Uterus (tissue), 4 donors: ENCODE data around the gene EPB41. TPM values are rescaled to one million over a fixed set of nuclear protein-coding genes. Genes with fewer than 3 reads are reported as not detected.

Source experiments
- DNase-seq, 2 donors: peaks; one replicate each; pipeline ENCODE4 v3.0.0-alpha.2; 2019 to 2020
- H3K27ac ChIP-seq, 2 donors: fragments of 200-600 bp; sonication (generic); 1 replicate in 1 of 2; 2 replicates in 1 of 2; pipeline ENCODE4 v1.5.1; 2016 to 2018
- H3K27me3 ChIP-seq, 2 donors: fragments of 200-600 bp; sonication (generic); one replicate each; pipeline ENCODE4 v1.5.1; 2018 to 2019; ENCODE audit warnings: control low read depth in 1 of 2
- H3K36me3 ChIP-seq, 2 donors: fragments of 200-600 bp; sonication (generic); one replicate each; pipeline ENCODE4 v1.5.1; 2019; ENCODE audit warnings: control low read depth in 1 of 2
- H3K4me1 ChIP-seq, 2 donors: fragments of 200-600 bp; sonication (generic); one replicate each; pipeline ENCODE4 v1.5.1; 2018 to 2019; ENCODE audit warnings: control low read depth in 1 of 2
- H3K4me3 ChIP-seq, 2 donors: fragments of 200-600 bp; sonication (generic); 1 replicate in 1 of 2; 2 replicates in 1 of 2; pipeline ENCODE4 v1.5.1; 2018 to 2019; ENCODE audit warnings: mild to moderate bottlenecking in 1 of 2
- H3K9me3 ChIP-seq, 2 donors: fragments of 200-600 bp; sonication (generic); one replicate each; pipeline ENCODE4 v1.5.1; 2019; ENCODE audit warnings: control low read depth in 1 of 2
- POLR2A ChIP-seq, 2 donors: fragments of 450-650 bp; IDR thresholded peaks; one replicate each; pipeline ENCODE4 v1.6.1; 2016; ENCODE audit warnings: antibody characterized with exemption in 2 of 2, mild to moderate bottlenecking in 1 of 2, moderate library complexity in 1 of 2
- intact Hi-C: fragments of 100-400 bp; cut with DNase I; formaldehyde crosslinking; loops from one replicate; pipeline ENCODE4 v1.15.1; 2023; ENCODE audit warnings: low total_unique reads
- total RNA-seq, 4 donors: library from RNA; depleted of rRNA in 3 of 4; stranded (reverse); fragments of >200 nt in 3 of 4; gene quantifications; one replicate each; pipeline versions ENCODE4 v1.1.0 to v1.2.4, GENCODE V29; 2014 to 2023
- TF ChIP-seq, protein P1 (sequence below), 4 experiments: fragments of 200-600 bp in 2 of 4; fragments of 450-650 bp in 2 of 4; sonication (generic) in 2 of 4; IDR thresholded peaks; one replicate each; pipeline ENCODE4 v1.5.1; 2016 to 2019; ENCODE audit warnings: antibody characterized with exemption in 4 of 4, mild to moderate bottlenecking in 2 of 4, moderate library complexity in 1 of 4
- donor health status: DM: yes; HTN: yes; CAD: no.

EPB41 gene
- 1,000 to 10,000 TPM in 1 of 4 donors, 10 to 100 TPM in 3; 16.2 to 1,146 (median 45.4) TPM for total RNA-seq

GRCh38 chr1:28914228-28915030 is at the start of gene EPB41:
TSS of gene EPB41 (plus strand) at chr1:28914569. CDS start at chr1:28987438, 72,869 bp downstream.
- Histone ChIP-seq H3K4me1 (no peaks in the 10 kb centered on the region), H3K36me3 (no peaks in the 10 kb centered on the region), H3K27me3 (no peaks in the 10 kb centered on the region), H3K4me3 (peak within 1 kb of the TSS; percentile 36 to 83), H3K9me3 (no peaks in the 10 kb centered on the region), H3K27ac (peak within 1 kb of the TSS; percentile 72 to 80)
- TF ChIP-seq, protein P1, sequence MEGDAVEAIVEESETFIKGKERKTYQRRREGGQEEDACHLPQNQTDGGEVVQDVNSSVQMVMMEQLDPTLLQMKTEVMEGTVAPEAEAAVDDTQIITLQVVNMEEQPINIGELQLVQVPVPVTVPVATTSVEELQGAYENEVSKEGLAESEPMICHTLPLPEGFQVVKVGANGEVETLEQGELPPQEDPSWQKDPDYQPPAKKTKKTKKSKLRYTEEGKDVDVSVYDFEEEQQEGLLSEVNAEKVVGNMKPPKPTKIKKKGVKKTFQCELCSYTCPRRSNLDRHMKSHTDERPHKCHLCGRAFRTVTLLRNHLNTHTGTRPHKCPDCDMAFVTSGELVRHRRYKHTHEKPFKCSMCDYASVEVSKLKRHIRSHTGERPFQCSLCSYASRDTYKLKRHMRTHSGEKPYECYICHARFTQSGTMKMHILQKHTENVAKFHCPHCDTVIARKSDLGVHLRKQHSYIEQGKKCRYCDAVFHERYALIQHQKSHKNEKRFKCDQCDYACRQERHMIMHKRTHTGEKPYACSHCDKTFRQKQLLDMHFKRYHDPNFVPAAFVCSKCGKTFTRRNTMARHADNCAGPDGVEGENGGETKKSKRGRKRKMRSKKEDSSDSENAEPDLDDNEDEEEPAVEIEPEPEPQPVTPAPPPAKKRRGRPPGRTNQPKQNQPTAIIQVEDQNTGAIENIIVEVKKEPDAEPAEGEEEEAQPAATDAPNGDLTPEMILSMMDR (IDR thresholded peaks at IDR 0.05): peak in 2 of 4 experiments; percentile 7
- TF ChIP-seq POLR2A (IDR thresholded peaks at IDR 0.05): peak; percentile 76 to 80
- intact Hi-C loops: no loop called here
- DNase-seq: peak; percentile 90 to 92

DNA sequence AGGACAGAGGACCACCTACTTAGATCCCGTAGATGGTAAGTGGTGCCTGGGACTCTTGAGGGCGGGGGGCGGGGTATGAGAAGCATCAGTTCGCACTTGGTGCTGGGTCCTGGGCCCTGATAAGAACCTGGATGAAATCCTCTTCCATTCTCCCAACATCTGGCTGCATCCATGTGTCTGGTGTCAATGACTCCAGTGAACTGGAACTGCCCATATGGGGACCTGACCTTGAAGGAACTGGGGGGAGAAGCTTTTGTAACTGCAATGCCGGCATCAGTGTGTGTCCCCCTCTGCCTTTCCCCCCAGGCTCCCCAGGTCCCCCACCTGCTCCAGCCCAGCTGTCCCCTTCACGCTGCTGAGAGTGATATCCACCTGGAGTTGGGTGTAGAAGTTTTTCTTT is 49.7 kb upstream of the EPB41 start:
- no peak for DNase-seq
- no peaks in the 10 kb centered on the region for H3K27me3 ChIP-seq
- H3K36me3 ChIP-seq: no peaks in the 10 kb centered on the region
- H3K4me3 ChIP-seq: no peak overlapping the region
- H3K4me1 ChIP-seq: no peaks in the 10 kb centered on the region
- intact Hi-C loops: loop anchor here (5.0 kb wide), 1 partner anchor 77 kb away; no protein-coding TSS in a partner anchor
- TF ChIP-seq POLR2A (IDR thresholded peaks at IDR 0.05): no peak
- TF ChIP-seq, protein P1 (IDR thresholded peaks at IDR 0.05): no peak
- no peak overlapping the region for H3K27ac ChIP-seq
- no peaks in the 10 kb centered on the region for H3K9me3 ChIP-seq

DNA sequence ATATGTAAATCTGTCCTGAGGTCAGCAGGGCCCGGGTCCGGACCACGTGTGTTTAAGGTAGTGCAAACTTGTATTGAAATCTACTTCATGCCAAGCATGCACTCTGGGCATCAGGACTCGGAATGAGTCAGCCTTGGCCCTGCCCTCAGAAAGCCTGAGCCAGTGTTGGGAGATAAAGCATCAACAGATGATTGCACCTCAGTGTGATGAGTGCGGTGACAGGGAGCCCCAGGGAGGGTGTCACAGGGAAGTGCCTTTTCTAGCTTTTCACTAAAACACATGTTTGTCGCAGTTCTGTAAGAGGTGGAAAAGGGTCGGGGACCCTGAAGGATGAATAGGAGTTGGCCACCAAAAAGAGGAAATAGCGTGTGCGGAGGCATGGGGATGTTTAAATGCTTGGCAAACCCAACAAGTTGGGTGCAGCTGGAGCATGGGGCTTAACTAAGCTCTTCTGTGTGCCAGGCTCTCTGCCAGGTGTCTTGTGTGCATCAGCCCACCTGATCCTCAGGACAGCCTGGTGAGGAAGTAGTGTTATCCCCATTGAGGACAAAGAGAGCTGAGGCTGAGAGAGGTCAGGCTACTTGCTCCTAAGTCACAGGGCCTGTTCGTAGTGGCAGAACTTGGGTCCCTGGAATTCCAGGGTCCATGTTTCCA is 48.2 kb upstream of the EPB41 start:
- Histone ChIP-seq H3K27me3 (no peaks in the 10 kb centered on the region), H3K9me3 (no peaks in the 10 kb centered on the region), H3K27ac (no peak overlapping the region), H3K36me3 (no peaks in the 10 kb centered on the region), H3K4me1 (no peaks in the 10 kb centered on the region), H3K4me3 (no peak overlapping the region)
- intact Hi-C loops: loop anchor here (5.0 kb wide), 1 partner anchor 79 kb away; no protein-coding TSS in a partner anchor
- DNase-seq: no peak
- TF ChIP-seq, protein P1 (IDR thresholded peaks at IDR 0.05): no peak
- TF ChIP-seq POLR2A (IDR thresholded peaks at IDR 0.05): no peak

DNA sequence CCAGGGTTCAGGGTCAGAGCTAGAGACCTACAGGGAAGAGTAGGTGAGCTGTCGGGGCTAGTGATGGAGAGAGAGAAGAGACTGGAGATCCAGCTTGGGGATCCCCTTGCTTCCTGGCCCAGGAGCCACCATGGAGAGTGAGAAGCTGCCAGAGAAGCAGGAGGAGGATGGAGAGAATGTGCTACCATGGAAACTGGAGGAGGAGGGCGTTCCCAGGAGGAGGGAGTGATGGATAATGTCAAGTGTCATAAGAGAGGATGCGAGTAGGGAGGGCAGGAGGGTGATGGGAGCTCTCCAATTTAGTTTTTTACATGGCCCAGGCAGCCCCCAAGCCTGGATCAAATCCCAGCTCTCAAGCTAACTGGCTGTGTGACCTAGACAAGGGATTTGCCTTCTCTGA is 46.5 kb upstream of the EPB41 start:
- no peaks in the 10 kb centered on the region for H3K4me1 ChIP-seq

More for the DNA sequence above, 46.5 kb upstream of the EPB41 start:
- intact Hi-C loops: loop anchor here (5.0 kb wide), 1 partner anchor 81 kb away; no protein-coding TSS in a partner anchor
- no peaks in the 10 kb centered on the region for H3K27me3 ChIP-seq
- no peaks in the 10 kb centered on the region for H3K36me3 ChIP-seq
- no peak for DNase-seq
- H3K9me3 ChIP-seq: no peaks in the 10 kb centered on the region
- TF ChIP-seq, protein P1 (IDR thresholded peaks at IDR 0.05): no peak
- TF ChIP-seq POLR2A (IDR thresholded peaks at IDR 0.05): no peak
- no peak overlapping the region for H3K4me3 ChIP-seq
- H3K27ac ChIP-seq: no peak overlapping the region
